KMS-11 (cell line): ENCODE measurements around the gene MTRF1.

Experiments used
- H2AFZ ChIP-seq: fragments of 200-600 bp; sonication (generic); 2 replicates; pipeline ENCODE4 v1.6.1; 2016; ENCODE audit warnings: antibody characterized with exemption, mixed run types, low read depth
- H3K27ac ChIP-seq: fragments of 200-600 bp; sonication (generic); 2 replicates; pipeline ENCODE4 v1.6.1; 2016; ENCODE audit warnings: mild to moderate bottlenecking, mixed run types
- H3K27me3 ChIP-seq: fragments of 200-600 bp; sonication (generic); 2 replicates; pipeline ENCODE4 v1.6.1; 2017; ENCODE audit warnings: mild to moderate bottlenecking, low read depth, mixed run types, moderate library complexity; ENCODE audit not compliant: insufficient read depth
- H3K36me3 ChIP-seq: fragments of 200-600 bp; sonication (generic); 2 replicates; pipeline ENCODE4 v1.6.1; 2017; ENCODE audit warnings: mild to moderate bottlenecking, mixed run types; ENCODE audit not compliant: insufficient read depth
- H3K4me1 ChIP-seq: fragments of 200-600 bp; sonication (generic); 2 replicates; pipeline ENCODE4 v1.6.1; 2016; ENCODE audit warnings: mild to moderate bottlenecking, low read depth, mixed run types; ENCODE audit not compliant: poor library complexity, severe bottlenecking
- H3K4me2 ChIP-seq: fragments of 200-600 bp; sonication (generic); 2 replicates; pipeline ENCODE4 v1.7.0; 2016; ENCODE audit warnings: mild to moderate bottlenecking, mixed run types
- H3K4me3 ChIP-seq: fragments of 200-600 bp; sonication (generic); IDR thresholded peaks from 2 replicates; pipeline ENCODE4 v1.6.1; 2017; ENCODE audit warnings: low read depth, low read length, mixed read lengths; ENCODE audit not compliant: insufficient read depth
- H3K79me2 ChIP-seq: fragments of 200-600 bp; sonication (generic); 2 replicates; pipeline ENCODE4 v1.6.1; 2016; ENCODE audit warnings: low read depth, mixed run types; ENCODE audit not compliant: insufficient read depth
- H3K9ac ChIP-seq: fragments of 200-600 bp; sonication (generic); 2 replicates; pipeline ENCODE4 v1.6.1; 2016; ENCODE audit warnings: mild to moderate bottlenecking, mixed run types
- H4K20me1 ChIP-seq: fragments of 200-600 bp; sonication (generic); 2 replicates; pipeline ENCODE4 v1.6.1; 2016; ENCODE audit warnings: mild to moderate bottlenecking, mixed run types; ENCODE audit not compliant: insufficient read depth
- TF ChIP-seq, protein P1 (sequence below): fragments of 200-600 bp; sonication (generic); conservative IDR thresholded peaks from 2 replicates; pipeline ENCODE4 v1.6.1; 2017; ENCODE audit warnings: low read depth, mild to moderate bottlenecking, antibody characterized with exemption, low read length, moderate library complexity, mixed read lengths

MTRF1 gene

GRCh38 chr13:41188584-41188983 is 74.8 kb downstream of the MTRF1 start:
- Histone ChIP-seq H3K4me3 (no peak overlapping the region), H3K4me2 (no peak overlapping the region), H3K27ac (no peak overlapping the region), H2AFZ (no peak overlapping the region), H4K20me1 (no peaks in the 10 kb centered on the region), H3K36me3 (no peaks in the 10 kb centered on the region), H3K79me2 (no peaks in the 10 kb centered on the region), H3K9ac (no peak overlapping the region), H3K4me1 (no peaks in the 10 kb centered on the region), H3K27me3 (no peaks in the 10 kb centered on the region)
- TF ChIP-seq, protein P1, sequence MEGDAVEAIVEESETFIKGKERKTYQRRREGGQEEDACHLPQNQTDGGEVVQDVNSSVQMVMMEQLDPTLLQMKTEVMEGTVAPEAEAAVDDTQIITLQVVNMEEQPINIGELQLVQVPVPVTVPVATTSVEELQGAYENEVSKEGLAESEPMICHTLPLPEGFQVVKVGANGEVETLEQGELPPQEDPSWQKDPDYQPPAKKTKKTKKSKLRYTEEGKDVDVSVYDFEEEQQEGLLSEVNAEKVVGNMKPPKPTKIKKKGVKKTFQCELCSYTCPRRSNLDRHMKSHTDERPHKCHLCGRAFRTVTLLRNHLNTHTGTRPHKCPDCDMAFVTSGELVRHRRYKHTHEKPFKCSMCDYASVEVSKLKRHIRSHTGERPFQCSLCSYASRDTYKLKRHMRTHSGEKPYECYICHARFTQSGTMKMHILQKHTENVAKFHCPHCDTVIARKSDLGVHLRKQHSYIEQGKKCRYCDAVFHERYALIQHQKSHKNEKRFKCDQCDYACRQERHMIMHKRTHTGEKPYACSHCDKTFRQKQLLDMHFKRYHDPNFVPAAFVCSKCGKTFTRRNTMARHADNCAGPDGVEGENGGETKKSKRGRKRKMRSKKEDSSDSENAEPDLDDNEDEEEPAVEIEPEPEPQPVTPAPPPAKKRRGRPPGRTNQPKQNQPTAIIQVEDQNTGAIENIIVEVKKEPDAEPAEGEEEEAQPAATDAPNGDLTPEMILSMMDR, result no peak

GRCh38 chr13:41186481-41186880 is 76.9 kb downstream of the MTRF1 start:
- Histone ChIP-seq H3K36me3 (no peaks in the 10 kb centered on the region), H3K27ac (no peak overlapping the region), H3K4me1 (no peaks in the 10 kb centered on the region), H2AFZ (no peak overlapping the region), H3K4me2 (no peak overlapping the region), H3K79me2 (no peaks in the 10 kb centered on the region), H3K27me3 (no peaks in the 10 kb centered on the region), H3K4me3 (no peak overlapping the region), H3K9ac (no peak overlapping the region), H4K20me1 (no peaks in the 10 kb centered on the region)
- TF ChIP-seq, protein P1, result no peak

GRCh38 chr13:41182231-41182630 is 81.1 kb downstream of the MTRF1 start:
- Histone ChIP-seq H3K27ac (no peak overlapping the region), H3K36me3 (no peaks in the 10 kb centered on the region), H2AFZ (no peak overlapping the region), H3K9ac (no peak overlapping the region), H3K27me3 (no peaks in the 10 kb centered on the region), H3K79me2 (no peaks in the 10 kb centered on the region), H3K4me1 (no peaks in the 10 kb centered on the region), H3K4me2 (no peak overlapping the region), H4K20me1 (no peaks in the 10 kb centered on the region), H3K4me3 (no peak overlapping the region)
- TF ChIP-seq, protein P1, result no peak

DNA sequence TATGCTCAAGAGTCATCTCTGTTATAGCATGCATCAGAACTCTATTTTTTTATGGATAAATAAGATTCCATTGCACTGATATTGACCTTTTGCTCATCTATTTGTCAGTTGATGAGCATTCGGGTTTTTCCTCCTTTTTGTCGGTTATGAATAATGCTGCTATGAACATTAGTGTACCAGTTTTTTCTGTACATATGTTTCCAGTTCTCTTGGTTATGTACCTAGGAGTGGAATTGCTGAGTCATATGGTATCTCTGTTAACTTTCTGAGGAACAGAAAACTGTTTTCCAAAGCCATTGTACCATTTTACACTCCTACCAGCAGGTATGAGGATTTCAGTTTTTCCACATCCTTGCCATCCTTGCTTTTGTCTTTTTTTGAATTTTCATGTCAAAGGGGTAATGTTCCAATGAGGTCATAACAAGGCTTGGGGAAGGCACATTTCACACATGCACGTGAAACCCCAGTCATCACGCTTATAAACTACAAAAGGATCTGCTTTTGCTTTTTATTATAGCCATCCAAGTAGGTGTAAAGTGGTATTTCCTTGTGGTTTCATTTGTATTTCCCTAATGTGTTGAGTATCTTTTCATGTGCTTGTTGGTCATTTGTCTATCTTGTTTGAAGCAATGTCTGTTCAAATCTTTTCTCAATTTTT is 83.7 kb downstream of the MTRF1 start:
- Histone ChIP-seq H2AFZ (no peak overlapping the region), H3K4me3 (no peak overlapping the region), H3K4me1 (no peaks in the 10 kb centered on the region)

More for the DNA sequence above, 83.7 kb downstream of the MTRF1 start:
- TF ChIP-seq, protein P1, result no peak
- H3K27me3 ChIP-seq, result no peaks in the 10 kb centered on the region
- no peak overlapping the region for H3K9ac ChIP-seq
- H3K4me2 ChIP-seq, result no peak overlapping the region
- H3K36me3 ChIP-seq, result no peaks in the 10 kb centered on the region
- no peaks in the 10 kb centered on the region for H3K79me2 ChIP-seq
- no peak overlapping the region for H3K27ac ChIP-seq
- no peaks in the 10 kb centered on the region for H4K20me1 ChIP-seq
